K562 treated with DMSO at 1 percent for 24 hours (cell line): ENCODE data around the gene SOBP. TPM values are rescaled to one million over a fixed set of nuclear protein-coding genes. Genes with fewer than 3 reads are reported as not detected.

Source experiments
- total RNA-seq: library from RNA; unstranded; fragments of 300-600 nt; gene quantifications from 2 replicates; pipeline ENCODE4 v1.2.3, GENCODE V29; 2022; ENCODE audit warnings: low read depth; ENCODE audit not compliant: insufficient read depth

Gene SOBP, protein sequence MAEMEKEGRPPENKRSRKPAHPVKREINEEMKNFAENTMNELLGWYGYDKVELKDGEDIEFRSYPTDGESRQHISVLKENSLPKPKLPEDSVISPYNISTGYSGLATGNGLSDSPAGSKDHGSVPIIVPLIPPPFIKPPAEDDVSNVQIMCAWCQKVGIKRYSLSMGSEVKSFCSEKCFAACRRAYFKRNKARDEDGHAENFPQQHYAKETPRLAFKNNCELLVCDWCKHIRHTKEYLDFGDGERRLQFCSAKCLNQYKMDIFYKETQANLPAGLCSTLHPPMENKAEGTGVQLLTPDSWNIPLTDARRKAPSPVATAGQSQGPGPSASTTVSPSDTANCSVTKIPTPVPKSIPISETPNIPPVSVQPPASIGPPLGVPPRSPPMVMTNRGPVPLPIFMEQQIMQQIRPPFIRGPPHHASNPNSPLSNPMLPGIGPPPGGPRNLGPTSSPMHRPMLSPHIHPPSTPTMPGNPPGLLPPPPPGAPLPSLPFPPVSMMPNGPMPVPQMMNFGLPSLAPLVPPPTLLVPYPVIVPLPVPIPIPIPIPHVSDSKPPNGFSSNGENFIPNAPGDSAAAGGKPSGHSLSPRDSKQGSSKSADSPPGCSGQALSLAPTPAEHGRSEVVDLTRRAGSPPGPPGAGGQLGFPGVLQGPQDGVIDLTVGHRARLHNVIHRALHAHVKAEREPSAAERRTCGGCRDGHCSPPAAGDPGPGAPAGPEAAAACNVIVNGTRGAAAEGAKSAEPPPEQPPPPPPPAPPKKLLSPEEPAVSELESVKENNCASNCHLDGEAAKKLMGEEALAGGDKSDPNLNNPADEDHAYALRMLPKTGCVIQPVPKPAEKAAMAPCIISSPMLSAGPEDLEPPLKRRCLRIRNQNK
- not detected in 2 replicates for total RNA-seq

GRCh38 chr6:107489636-107490565 lies at the start of gene SOBP:
TSS of gene SOBP (plus strand) at chr6:107490117. CDS start at chr6:107490617, 500 bp downstream.

GRCh38 chr6:107459283-107460082 lies 30.4 kb upstream of the SOBP start, which contains the start of gene PDSS2:
TSS of gene PDSS2 (minus strand) at chr6:107459564. CDS start at chr6:107459285, 279 bp downstream.

Other genes with a start within 250 kb of the SOBP start
- gene PDSS2, start 30.6 kb upstream of the SOBP start, total RNA-seq = 9.1 and 10.0 TPM in 2 replicates